GM19328 (cell line): ENCODE results near the gene INTS7.
"Not testable (repeated sequence)": the region's sequence is repeated elsewhere in the genome, so short reads cannot be mapped to it uniquely, and the experiment has no call there.

Experiments
- ATAC-seq: cut with Tn5 transposase; IDR thresholded peaks from one replicate; pipeline ENCODE4 v1.9.1; 2021; ENCODE audit warnings: mild to moderate bottlenecking, moderate library complexity; ENCODE audit not compliant: unreplicated experiment

Gene INTS7

DNA sequence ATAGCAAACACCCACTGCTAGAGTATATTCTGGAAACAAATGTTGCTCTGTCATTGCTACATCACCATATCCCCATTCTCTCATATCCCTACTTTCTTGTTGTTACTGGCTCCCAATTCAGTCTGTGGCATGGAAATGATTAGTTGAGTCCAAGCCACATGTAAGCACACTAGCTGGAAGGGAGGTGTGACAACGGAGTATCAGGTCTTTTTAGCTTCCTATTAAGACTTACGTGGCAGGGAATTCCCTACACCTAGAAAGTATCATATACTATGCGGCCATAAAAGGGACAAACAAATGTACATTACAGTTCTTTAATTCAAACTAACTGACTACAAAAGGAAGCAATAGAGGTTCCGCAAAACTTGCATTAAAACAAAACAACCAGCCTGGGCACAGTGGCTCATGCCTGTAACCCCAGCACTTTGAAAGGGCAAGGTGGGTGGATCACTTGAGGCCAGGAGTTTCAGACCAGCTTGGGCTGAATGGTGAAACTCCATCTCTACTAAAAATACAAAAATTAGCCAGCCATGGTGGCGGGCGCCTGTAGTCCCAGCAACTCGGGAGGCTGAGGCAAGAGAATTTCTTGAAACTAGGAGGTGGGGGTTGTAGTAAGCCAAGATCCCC, 48.6 kb downstream of the INTS7 start:
- ATAC-seq: no peak

DNA sequence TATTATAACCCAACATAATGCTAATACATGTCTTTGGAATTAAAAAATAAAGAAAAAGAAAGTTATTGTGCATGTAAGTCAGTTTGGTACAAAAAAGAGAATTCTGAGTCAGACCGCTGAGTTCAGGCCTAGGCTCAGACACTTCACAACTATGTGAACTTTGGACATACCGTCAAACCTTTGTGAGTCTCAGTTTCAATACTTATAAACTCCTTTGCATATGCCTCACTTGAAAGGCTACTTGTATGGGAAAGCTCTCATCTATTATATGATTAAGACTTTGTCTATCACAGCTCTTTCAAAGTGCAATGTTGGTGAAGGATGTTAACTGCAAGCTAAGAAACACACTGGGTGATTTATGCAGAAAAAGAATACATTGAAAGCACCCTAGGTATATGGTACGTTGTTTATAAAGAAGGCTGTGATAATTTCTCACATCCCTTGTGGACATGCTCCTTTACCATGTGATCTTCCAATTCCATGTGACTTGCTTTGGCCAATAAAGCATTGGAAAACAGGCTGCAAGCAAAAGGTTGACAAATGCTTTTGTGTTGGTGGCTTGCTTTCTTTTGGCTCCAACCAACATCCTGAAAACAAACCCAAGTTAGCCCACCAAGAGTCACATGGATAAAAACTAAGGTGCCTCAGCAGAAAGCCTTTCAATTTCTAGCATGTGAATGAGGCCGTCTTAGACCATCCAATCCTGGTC, 49.6 kb downstream of the INTS7 start:
- ATAC-seq: peak; percentile 89

DNA sequence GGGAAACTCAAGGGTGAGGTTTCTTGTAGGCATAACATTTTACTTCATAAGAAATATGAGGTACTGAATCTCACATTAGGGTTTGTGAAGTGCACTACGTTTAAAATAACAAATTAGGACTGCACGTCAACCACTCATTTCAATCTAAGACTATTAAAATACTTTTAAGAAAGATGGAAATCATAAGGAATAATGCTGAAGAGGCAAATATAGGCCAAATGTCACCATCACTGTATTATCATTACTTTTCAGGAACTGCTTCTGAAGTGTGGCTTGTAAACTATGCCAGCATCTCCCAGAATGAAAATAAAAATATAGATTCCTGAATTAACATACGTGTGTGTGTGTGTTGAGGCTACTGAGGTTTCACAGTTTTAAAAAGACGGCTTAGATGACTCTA, 56.8 kb downstream of the INTS7 start:
- ATAC-seq: no peak

DNA sequence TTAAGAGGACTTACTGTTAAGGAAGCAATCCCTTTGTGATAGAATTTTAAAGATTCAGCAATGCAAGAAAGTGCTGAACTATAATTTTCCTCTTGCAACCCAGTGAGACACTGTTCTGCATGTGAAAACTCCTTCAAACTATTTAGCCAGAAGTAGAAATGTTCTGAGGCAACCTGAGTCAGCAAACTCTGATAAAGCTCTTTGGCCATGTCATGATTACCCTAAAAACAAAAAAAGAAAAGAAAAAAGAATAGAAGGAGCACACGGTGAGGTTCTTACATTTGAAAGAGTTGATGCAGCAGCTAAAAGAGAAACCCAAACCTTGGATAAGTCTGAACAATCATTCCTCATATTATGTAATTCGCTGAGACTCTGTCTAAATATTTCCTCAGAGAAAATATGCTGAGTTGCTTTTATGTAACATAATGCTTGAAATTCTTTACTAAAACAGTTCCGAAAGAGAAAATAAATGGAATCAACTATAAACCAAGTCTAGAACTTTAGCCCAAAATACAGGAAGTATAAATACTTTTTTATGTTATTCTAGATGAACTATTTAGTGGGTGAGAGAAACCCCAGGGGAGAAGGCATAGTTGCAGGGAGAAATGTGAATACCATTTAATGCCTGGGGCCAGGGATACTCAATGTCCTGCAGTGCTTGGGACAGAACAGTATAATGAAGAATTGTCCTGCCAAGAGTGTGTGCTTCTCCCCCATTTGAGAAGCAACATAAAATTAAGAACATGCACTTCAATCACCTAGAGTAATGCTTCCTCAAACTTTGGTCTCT, 60.0 kb downstream of the INTS7 start:
- ATAC-seq: no peak

DNA sequence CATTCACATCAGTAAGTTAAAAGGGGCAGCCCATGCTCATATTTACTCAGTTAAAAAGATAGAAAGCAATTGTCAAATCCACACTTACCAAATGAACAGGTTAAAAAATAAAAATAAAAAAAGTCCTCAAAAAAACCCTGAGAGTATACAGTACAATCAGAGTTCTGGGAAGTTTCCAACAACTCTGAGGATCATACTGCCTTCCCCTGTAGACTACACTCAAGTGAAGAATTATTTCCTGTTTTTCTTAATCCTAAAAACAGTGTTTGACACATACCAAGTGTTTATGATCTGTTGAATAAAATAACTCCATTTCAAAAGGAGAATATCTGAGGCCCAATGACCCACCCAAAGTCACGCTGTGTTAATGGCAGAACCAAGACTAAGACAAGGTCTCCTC, 61.8 kb downstream of the INTS7 start:
- no peak for ATAC-seq

DNA sequence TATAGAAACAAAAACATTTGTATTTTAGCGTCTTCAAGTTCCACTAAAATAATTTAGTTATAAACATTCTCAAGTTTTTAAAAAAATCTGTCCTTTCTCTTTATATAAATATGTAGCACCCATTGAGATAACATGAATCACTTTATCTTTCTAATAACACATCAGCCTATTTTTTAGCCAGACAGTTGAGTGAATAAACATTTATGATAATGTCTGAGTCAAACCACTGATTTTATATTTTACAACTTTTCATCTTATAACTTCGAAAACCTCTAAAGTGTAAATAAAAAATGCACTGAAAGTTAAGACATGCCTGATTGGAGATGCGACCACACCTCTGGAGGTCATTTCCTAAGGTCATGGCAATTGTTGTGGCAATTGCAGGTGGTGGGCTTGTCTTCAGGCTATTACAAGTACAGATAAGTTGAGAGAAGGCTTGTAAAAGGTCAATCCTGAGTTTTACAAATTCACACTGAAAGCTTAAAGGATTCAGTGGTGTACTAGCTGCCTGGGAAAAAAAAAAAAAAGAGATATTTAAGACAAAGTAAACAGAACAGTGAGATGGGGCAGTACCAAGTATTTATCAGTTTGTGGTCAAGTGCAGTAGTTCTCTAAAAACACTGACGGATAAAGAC, 67.0 kb downstream of the INTS7 start:
- no peak for ATAC-seq

DNA sequence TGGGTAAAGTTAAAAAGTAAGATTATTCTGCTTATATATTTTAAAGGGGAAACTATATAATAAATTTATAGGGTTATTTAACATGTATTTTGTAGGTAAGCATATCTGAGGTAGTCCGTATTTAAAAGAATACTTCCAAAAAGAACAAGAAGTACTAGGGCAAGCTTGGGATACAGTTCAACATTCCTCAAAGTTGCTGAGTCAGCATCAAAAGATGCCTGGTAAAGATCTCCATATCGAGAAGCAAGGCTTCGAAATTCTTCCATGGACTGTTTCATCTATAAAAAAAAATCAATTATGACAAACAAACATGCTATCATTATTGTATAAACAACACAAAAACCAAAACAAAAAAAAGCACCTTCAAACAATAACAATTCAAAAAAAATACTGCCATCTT, 67.7 kb downstream of the INTS7 start:
- ATAC-seq: no peak

- no peak for ATAC-seq
Measured at GRCh38 chr1:211965108-211965805, 70.1 kb downstream of the INTS7 start.

DNA sequence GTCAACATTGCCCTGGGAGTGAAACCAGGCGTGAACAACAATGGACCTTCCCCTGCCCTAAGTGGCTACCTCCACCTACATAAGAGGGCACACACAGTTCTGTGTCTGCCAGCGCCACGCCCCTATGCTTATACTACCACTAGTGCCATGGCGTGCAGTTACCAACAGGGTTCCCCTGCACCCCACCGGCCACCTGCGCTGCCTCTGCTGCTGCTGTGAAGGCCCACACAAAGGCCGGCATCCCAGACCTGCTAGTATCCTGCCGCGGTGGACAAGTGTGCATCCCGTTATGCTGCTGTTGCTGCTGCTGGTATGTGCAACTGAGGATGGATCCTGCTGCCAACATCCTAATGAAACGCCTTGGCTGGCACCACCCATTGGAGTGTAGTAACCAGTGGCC, 75.7 kb downstream of the INTS7 start:
- no peak for ATAC-seq

- no peak for ATAC-seq
Measured at GRCh38 chr1:211959221-211959620, 76.1 kb downstream of the INTS7 start.

GRCh38 chr1:211954028-211954427, 81.3 kb downstream of the INTS7 start:
- ATAC-seq: not testable (repeated sequence)

GRCh38 chr1:211953543-211953942, 81.8 kb downstream of the INTS7 start:
- not testable (repeated sequence) for ATAC-seq

DNA sequence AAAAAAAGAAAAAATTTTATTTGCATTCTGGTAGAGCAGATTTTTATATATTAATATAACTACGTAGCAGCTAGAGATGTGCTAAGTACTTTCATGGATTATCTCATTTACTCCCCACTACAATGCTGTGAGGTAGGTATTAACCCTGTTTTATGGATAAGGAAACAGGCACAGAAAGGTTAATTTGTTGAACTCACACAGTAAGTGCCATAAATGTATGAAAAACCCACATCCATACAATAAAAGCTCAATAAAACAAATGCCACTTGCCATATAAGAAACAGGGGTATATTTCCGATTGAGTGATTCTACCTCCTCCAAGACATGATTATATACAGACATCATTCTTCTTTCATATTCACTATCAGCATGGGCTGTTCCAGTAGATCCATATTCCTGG, 83.1 kb downstream of the INTS7 start:
- no peak for ATAC-seq

- peak; percentile 64 for ATAC-seq
Measured at GRCh38 chr1:211951856-211952255, 83.5 kb downstream of the INTS7 start.

- no peak for ATAC-seq
Measured at GRCh38 chr1:211948377-211948776, 87.0 kb downstream of the INTS7 start.

DNA sequence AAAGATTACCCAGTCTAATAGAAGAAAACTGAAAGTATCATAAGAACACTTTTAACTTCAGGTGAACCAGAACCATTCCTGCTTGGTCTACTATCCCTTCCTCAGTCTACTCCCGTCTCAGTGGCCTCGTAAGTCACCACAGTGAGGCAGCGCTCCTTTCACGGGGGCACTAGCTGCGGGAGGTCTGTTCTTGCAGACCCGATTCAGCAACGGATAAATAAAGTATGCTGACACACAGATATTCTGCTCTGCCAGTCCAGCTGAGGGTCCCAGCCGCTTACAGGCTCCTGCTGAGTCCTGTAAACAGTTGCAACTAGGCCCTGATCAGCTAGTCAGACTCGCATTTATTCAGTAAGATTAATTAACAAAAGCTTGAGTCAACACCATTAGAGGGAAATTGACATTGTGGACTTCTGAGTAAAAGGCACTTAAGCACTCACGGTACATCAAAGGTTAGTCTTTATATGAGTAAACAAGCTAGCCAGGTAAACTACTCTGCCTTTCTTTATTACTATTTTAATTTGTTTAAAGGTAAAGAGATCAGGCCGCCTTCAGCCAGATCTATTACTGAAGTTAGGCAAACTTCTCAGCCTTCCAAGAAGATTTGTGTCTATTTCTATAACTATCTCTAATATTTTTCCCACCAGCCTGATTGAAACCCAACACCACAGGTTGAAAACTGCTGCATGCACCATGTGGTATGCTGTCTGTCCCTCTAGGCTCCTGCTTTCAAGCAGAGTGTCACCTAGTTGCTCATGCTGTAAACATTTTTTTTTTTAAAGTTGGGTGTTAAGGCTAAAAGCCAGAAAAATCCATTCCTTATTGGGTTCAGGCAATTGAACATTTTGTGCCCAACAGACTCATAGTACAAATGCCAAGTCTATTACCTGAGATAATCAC, 87.7 kb downstream of the INTS7 start:
- ATAC-seq: no peak

DNA sequence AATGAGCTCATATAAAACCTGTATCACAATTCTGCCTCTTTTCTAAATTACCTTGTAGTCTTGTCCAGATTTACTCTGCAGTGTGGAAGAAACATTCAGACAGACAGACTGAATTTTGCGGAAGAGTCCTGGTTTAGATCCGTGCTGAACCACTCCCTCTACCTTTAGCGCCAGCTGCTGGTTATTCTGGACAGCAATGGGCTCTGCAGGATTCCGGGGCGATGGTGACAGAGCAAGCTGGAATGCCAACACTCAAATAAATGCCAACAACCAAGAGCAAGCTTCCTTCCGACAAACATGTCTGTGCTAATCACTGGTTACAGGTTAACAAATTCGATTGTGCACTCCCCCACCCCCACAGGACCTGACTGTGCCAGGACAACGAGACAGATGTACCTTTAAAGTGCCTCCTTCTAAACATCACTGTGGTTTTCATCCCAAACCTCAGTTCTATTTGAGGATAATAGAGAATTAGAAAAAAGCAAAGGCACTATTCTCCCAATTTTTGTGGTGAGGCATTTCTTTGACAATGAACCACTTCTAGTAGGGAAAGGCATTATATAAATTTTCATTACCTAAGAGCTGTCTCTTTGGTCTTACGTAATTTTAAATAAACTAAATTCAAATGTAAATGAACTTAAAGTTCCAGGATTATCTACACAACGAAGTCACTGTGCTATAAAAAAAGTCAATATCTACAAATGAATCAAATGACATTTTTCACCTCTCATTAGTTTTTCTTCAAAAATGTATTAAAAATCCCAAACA, 90.4 kb downstream of the INTS7 start:
- no peak for ATAC-seq

DNA sequence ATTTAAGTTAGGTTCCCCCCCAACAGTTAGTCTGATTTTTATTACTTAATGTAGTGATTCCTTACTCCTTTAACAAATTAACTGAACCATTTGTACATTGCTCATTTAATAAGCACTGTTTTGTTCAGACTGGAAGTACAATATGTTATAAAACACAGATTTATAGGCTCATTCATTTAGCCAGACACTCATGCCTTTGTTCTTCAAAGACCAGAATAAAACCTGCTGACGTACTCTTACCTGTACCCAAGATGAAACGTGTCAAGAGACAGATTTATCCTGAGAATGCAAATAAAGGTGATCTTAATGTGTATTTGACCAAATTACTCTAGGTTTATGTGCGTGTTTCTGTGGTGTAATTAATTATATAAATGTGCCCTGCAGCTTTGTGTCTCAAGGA, 92.8 kb downstream of the INTS7 start:
- ATAC-seq: no peak

- peak; percentile 78 for ATAC-seq
Measured at GRCh38 chr1:211939876-211940468, 95.4 kb downstream of the INTS7 start.
